Measurements from ENCODE around the gene GAB1.
A peak's percentile ranks its signal among the peaks of the same experiment; 100 is the strongest.

Gene GAB1

DNA sequence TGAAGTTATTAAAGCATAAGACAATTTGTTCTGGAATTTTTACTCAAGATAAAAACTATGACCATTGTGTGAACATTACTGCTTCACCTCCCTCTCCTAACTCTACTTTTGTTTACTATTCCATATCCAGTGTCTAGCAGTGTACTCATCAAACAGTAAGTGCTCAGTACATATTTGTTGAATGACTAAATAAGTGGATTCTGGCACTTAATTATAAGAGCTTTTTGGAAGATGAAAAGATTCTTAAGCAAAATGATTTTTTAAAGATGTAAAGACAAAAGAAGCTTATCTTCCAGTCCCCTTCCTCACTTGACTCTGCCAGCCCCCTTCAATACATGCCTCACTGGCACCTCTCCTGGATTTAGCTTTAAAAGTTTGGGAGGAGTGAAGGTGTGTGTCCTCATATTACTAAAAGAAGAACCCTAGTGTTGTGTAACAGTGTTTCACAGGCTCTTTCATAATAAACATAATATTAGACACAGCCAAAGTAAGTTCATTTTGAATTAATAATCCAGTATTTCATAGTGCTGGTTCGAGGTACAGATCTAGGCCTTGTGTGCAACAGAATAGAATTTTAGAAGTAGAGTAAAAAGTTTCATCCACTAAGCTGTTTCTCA lies 53.0 kb downstream of the GAB1 start:
- DNase-seq (ENCODE audit: low spot score), result peak; percentile 24

DNA sequence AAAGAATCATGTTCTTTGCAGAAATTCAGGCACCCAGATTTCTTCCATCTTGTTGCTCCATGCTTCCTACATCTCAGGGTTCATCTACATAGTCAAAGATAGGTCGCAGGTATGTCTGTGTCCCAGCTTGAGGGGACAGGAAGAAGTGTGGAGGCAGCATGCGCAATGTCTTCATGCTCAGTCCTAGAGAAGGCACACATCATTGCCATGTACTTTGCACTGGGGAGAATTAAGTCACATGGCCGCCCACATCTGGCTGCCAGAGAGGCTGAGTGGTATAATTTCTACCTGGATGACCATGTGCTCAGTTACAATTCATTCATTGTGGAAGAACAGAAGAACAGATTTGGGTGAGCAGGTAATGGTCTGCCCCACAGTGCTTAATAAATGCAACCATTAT lies 54.1 kb downstream of the GAB1 start:
- DNase-seq (ENCODE audit: low spot score), result no peak

DNA sequence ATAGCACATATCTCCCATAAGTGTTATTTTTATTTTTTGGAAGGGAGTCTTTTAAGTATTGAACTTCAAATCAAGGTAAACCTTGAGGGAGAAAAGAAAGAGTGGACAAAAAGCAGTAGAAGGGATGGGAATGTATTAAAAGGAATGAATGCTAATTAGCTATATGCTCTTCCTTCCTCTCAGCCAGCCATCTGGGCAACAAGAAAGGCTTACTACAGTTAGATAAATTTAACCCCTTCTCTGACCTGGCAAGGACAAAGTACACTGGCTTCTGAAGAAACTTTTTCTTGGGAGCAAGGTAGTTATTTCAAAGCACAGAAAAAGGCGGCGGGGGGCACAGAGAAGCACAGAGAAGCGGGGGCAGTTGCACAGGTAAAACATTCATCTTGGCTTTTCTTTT lies 54.6 kb downstream of the GAB1 start:
- no peak for DNase-seq (ENCODE audit: low spot score)

DNA sequence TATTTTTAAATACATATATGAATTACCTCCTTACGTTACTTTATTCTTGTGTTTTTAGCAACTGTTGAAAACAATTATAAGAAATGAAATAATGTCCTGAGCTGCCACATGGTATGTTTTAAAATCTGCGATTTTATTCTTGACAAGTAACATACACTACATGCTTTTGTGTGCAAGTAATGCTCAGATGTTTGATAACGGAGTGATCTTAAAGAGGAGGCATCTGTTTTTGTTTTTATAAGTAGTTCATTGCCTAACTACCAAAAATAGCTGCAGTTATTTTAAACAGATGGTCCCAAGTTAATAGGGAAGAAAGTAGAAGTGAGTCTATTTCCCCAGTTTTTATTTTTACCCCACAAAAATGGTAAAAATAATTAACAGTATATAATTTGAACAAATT lies 55.2 kb downstream of the GAB1 start:
- DNase-seq (ENCODE audit: low spot score), result no peak

DNA sequence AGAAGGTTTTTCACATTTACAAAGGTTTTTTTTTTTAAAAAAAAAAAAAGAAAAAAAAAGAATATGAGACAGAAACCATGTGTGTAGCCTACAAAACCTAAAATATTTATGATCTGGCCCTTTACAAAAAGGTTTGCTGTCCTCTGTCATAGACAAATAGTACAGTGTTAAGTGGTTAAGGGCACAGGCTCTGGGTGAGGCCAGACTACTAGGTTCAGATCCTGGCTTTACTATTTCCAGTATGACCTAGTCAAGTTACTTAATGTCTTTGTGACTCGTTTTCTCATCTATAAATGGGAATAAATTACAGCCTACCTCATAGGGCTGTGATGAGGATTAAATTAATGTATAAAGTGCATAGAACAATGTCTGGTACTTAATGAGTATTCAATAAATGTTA lies 56.5 kb downstream of the GAB1 start:
- no peak for DNase-seq (ENCODE audit: low spot score)

DNA sequence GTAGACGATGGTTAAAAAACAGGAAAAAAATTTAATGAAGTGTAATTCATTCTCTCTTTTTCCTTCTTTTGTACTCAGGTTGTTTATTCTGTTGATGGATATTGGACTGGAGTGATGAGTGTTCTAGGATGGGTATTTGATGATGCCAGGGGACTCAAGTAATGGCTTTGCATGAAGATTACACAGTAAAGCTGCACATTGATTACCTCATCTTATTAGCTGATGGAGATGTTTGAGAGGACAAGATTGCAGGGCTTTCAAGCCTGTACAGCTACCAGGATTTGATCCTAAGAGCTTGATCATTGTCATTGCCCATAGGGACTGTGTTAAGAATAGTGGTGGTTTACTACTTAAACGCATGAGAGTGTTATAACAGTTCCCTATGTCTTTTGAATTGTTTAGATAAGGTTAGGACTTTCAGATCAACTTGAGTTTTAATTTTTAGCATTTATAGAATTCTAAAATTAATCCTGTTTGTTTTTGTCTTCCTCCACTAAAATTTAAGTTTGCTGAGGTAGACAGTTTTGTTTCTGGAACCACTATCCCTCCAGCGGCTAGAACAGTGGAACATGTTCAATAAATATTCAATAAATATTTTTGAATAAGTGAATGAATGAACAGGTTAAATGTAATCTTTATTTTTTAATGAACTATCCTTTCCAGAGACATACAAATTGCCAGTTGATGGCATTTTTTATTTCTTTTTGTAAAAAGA lies 58.2 kb downstream of the GAB1 start:
- no peak for DNase-seq (ENCODE audit: low spot score)

DNA sequence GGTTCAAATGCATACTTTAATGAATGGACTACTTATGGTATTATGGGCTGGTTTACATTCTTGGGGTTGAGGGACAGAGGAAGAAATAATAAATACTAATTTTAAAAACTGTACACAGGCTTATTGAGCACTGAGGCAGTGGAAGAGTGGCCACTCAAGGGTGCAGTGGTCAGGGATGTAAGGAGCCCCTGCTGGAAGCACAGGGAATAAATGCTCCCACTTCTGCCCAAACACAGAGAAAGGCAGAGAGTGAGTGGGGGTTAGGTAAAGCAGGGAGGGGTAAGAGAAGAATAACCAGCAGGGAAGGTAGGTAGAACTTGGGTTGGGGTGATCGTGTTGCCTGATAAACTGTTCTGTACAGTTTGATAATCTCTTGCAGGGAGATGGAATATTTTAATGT lies 60.0 kb downstream of the GAB1 start:
- no peak for DNase-seq (ENCODE audit: low spot score)

DNA sequence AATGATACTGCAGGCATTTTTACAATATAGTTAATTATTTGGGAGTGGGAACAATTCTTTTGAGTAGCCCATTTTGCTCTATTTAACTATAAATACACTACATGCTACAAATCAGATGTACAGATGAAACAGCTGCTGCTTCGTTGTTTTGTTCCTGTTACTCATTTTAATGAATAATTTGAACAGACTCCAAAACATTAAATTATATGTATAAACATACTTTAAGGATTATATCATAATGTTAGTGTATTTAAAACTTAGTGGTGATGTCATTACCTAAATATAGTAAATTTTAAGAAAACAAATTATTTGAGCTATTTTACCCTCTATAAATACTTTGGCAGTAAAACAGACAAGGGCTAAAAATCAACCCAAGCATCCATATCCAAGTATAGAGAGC lies 60.7 kb downstream of the GAB1 start:
- DNase-seq (ENCODE audit: low spot score), result no peak

DNA sequence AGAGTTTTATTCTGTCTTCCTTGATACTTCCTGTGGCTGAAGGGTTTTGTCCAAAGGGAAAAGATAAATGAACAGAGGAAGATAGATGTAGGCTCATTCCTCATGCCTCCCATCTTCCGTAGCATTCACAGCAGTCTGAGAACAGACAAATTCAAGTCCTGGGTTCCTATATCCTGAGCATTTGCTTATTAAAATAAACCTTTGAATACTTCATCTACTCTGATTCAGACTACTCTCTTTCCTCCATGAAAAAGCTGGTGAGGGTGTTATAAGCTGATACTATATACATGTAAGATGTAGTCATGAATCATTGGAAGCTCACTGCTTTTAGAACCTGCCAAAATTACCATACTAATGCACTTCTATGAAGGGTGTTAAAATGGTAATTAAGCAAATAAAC lies 61.2 kb downstream of the GAB1 start:
- DNase-seq (ENCODE audit: low spot score), result no peak

DNA sequence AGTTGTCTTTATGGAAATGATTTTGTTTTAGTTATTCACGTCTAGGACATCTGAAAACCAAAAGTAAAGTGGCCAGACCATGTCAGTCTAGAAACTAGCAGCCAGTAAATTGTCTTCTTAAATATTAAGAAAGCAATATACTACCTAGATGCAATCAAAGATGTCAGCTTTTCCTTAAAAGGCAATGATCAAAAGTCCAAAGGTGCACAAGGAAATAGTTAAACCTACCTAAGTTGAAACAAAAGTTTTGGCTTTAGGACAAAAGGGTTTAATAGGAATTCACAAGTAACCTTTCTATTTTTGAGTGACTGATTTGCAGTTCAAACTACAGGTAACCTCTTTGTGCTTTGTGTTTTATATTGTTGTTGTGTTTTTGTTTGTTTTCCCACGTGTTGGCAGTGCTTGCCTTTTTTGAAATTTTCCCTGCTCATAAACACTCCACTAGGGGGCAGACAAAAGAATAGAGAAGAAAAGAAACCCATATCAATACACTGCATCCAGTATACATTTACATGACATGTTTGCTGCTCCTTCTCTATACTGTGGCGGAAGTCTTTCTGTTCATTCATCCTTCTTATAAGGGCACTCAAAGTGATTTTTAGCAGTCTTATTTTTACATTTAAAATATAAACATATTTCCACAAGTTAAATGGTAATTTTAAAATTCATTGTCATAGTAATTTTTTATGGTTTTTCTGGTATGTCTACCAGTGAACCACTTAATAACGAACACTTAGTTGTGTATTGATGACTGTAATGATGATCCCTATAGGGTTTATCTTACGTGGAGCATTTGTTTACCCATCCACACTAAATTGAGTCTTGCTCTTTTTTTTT lies 62.7 kb downstream of the GAB1 start:
- peak; percentile 90 for DNase-seq (ENCODE audit: low spot score)

DNA sequence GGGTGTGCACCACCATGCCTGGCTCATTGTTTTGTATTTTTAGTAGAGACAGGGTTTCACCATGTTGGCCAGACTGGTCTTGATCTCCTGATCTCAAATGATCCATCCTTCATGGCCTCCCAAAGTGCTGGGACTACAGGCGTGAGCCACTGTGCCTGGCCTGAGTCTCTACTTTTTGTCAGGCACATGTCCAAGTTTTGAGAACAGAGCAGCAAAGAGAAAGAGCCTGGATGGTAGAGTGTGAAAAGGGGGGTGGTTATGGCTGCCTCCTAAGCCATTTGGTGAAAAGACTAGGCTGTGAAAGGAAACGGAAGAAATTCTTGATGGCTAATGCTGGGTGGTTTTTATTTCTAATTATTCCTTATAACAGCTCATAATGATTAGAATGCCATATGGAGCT lies 63.4 kb downstream of the GAB1 start:
- DNase-seq (ENCODE audit: low spot score), result peak; percentile 79

DNA sequence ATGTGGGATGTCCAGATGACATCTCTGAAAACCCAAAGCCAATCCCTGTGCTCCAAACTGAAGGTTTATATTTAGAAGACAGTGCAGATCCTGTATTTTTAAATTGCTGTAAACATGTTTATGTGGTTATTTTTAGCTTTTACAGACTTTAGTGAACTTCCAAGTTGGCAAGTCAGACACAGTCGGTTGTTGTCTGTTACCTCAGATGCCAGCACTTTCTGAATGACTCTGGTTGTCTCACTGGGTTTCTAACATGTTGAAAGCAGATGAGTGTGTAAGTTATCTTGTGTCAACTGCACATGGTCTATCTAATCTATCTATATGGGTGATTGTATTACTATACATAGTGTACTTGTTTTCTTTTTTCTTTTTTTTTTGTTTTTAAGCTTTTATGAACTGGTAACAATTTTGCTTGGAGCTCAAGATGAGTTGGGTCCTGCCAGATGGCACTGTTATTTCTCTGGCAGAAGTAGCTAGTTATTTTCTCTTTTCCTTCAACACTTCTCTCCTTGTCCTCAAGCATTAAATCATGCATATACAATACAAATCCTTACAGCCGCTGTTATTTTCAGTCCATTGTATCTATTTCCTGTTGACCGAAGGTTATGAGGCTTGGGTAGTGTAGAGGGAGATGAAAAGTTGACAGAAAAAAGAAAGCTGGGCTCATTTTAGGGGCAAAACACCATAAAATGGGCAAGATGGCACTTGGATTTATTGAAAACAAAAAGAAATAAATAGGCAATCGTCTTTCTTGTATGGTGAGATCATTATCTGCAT lies 66.3 kb downstream of the GAB1 start:
- peak; percentile 97 for DNase-seq (ENCODE audit: low spot score)

DNA sequence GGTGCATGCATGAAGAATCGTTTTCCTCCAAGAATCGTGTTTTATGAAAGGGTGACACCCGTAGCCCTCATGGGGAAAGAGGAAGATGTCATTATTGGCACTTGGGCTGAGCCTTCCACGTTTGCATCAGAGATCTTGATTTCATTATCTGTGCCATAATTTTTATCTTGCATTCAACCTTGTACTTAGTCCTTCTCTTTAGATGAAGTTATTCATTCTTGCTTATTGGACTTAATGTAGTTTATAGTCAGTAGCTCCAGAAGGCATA lies 66.8 kb downstream of the GAB1 start:
- DNase-seq (ENCODE audit: low spot score), result no peak

DNA sequence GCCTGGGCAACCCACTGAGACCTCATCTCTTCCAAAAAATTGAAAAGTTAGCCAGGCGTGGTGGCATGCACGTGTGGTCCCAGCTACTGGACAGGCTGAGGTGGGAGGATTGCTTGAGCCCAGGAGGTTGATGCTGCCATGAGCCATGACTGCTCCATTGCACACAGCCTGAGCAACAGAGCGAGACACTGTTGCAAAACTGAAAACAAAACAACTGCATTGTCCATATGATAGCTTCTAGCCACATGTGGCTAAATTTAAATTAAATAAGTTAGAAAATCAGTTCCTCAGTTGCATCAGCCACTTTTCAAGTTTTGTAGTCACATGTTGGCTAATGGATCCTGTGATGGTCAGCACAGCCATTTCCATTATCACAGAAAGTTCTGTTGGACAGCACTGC lies 67.9 kb downstream of the GAB1 start:
- no peak for DNase-seq (ENCODE audit: low spot score)

DNA sequence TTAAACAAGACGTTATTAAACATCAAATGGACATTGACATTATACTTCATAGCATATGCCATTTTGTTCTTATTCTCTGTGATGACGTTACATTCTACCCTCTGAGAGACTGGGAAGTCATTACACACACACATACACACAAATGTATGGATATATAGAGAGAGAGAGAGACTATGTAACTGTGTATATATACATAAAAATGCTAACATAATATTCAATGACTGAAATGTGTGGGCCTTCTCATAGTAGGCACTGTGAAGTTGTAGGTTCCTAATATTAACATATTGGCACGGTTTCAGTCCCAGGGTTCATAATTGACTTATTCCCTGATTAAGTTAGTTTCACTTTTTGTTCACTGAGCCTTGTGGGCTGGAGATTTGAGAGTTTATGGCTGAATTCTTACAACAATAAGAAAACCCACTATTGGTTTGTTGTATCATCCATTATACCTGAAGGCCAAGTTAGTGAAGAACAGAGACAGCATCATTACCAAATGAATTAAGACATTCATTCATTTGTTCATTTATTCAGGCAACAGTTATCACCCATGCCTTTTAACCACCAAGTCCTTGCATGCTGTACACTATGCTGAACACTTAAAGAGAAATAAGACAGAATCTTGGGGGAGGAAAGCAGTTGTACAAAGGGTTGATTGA lies 68.5 kb downstream of the GAB1 start:
- no peak for DNase-seq (ENCODE audit: low spot score)

DNA sequence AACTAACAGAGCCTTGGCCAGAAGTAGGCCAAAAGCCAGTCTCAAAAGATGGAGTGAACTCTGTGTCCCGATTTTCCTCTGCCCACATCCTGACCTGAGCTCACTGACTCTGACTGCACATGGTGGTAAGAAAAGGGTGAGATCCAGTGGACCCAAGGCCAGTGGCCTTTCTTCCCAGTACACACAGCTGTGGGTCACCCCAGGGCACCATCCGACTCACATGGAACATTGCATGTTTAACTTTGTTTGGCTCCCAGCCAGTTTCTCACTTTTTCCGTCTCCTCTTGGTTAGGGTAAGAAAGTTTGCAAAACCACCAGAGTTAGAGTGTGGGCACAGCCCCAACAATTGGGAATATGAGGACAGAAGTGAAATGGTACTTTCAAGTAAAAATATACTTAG lies 69.8 kb downstream of the GAB1 start:
- no peak for DNase-seq (ENCODE audit: low spot score)

DNA sequence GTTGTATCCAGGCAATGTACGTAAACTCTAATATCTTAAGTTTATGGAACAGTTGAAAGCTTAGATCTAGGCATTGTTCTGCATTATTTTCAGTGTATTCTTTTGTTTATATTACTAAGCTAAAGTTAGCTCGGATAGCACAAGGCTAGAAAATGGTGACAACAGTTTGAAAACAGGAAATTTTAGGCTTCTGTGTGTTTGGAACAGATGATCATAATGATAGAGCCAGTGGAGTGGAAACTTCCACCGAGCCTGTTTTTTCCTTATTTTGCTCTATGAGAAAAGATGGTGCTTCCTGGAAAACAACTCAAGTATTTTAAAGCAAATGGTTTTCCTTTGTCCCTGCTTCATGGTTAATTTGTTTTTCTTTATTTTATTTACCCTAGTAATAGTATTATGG lies 70.8 kb downstream of the GAB1 start:
- DNase-seq (ENCODE audit: low spot score), result no peak

DNA sequence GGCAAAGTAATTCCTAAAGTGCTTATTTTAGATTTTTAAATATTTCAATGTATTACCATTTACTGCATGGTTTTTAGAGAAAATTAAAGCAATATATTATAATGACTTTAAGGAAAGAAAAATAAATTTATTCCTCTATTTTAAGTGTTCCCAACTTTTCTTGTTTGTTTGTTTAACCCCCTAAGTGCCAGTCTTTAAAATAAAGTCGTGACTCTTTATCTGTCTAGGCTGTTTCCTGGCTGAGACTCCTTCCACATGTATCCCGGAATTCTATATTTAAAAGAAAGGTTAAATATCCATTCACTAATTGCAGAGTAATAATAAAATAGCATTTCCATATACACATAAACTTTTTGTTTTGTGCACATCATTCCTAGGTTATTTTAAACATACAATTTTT lies 71.2 kb downstream of the GAB1 start:
- no peak for DNase-seq (ENCODE audit: low spot score)

DNA sequence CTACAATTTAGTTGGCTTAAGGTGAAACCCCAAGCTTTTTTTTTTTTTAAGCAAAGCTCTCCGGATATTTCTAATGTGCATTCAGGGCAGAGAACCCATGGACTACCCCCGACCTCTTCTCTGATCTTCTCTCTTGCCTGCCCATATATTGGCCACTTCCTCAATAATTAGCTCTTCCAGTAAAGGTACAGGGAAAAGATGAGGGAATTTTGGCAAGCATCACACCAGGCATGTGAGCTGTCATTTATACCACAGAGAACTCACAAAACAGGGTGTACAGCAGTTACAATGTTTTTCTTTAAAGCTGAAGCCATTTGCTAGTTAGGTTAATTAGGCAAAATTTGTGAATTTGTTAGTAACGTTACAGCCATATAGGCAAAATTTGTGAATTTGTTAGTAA lies 73.3 kb downstream of the GAB1 start:
- no peak for DNase-seq (ENCODE audit: low spot score)

DNA sequence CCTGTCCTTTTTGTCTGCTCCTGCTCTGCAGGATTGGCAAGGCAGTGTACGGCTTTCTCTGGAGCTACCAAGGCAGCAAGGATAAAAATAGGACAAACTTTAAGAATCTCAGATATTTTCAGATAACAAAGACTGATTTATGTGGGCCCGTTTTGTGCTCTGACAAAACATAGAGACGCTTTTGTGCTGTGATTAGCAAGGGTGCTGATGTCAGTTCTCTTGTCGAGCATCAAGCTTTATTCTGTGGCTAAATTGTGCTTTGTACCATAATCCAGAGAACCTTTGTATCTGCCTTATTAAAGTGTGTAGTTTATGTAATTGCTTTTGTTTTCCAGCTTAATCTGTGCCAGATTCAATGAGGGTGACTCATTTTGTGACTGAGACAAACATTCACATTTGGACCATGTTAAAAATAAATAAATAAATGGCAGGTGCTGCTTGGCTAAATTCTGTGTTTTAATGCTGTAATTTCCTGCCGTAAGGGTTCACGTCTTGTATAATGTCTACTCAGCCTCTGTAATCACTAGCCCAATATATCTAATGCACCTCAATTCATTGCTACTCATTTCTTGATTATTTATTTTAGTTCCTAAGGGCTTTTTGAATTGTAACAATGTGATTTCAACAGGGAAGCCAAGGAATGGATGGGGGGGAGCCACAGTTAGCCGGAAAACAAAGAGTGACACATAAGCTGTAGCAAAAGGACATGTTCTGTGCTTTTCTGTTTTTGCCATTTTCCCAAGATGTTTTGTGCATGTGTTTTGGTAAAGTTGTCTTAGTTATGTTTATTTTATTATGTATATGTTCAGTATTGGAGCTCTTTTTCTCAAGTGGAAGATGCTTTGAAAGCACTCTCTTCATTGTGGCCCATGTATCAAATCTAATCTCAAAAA lies 75.1 kb downstream of the GAB1 start:
- DNase-seq (ENCODE audit: low spot score), result peak; percentile 100

DNA sequence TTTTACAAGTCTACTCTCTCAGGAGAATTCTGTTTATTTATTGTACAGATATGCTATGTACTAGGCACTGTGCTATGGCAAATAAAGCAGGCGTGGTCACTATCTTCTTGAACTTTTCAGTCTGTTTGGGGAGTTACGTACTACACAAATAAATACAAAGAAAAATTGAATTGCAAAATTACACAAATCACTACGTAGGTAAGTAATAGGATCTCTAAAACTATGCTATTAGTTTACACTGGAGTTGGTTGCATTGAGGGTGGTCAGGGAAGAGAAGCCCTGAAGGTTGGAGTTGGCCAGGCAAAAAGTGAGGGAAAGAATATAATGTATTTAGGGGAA lies 75.7 kb downstream of the GAB1 start:
- no peak for DNase-seq (ENCODE audit: low spot score)
